Femur (tissue), 1 donor: ENCODE results near the gene DEF6.
"Not testable (repeated sequence)": the region's sequence is repeated elsewhere in the genome, so short reads cannot be mapped to it uniquely, and the experiment has no call there.

ENCODE experiments used
- DNase-seq: peaks from one replicate; pipeline ENCODE4 v3.0.0-alpha.2; 2017

The DEF6 gene

GRCh38 chr6:35311390-35312075, 13.9 kb downstream of the DEF6 start:
- no peak for DNase-seq

DNA sequence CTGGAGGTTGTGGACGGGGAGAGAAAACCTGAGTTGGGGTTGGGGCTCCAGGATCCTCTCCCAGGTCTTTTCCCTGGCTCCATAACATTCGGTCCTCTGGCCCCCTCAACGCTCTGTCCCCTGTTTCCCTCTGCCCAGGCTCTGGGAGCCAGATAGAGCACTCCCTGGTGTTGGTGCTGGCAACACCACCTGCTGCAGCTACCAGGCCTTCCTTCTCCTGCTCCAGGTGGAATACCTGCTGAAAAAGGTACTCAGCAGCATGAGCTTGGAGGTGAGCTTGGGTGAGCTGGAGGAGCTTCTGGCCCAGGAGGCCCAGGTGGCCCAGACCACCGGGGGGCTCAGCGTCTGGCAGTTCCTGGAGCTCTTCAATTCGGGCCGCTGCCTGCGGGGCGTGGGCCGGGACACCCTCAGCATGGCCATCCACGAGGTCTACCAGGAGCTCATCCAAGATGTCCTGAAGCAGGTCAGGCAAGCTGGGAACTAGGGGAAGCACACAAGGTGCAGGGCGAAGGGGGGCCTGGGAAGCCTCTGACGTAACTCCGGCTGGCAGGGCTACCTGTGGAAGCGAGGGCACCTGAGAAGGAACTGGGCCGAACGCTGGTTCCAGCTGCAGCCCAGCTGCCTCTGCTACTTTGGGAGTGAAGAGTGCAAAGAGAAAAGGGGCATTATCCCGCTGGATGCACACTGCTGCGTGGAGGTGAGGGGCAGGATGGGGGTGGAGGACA, 14.6 kb downstream of the DEF6 start:
- DNase-seq, result no peak

GRCh38 chr6:35312807-35313206, 15.2 kb downstream of the DEF6 start:
- no peak for DNase-seq

- DNase-seq, result peak; percentile 58
Observed at GRCh38 chr6:35317483-35318195, 20.0 kb downstream of the DEF6 start.

DNA sequence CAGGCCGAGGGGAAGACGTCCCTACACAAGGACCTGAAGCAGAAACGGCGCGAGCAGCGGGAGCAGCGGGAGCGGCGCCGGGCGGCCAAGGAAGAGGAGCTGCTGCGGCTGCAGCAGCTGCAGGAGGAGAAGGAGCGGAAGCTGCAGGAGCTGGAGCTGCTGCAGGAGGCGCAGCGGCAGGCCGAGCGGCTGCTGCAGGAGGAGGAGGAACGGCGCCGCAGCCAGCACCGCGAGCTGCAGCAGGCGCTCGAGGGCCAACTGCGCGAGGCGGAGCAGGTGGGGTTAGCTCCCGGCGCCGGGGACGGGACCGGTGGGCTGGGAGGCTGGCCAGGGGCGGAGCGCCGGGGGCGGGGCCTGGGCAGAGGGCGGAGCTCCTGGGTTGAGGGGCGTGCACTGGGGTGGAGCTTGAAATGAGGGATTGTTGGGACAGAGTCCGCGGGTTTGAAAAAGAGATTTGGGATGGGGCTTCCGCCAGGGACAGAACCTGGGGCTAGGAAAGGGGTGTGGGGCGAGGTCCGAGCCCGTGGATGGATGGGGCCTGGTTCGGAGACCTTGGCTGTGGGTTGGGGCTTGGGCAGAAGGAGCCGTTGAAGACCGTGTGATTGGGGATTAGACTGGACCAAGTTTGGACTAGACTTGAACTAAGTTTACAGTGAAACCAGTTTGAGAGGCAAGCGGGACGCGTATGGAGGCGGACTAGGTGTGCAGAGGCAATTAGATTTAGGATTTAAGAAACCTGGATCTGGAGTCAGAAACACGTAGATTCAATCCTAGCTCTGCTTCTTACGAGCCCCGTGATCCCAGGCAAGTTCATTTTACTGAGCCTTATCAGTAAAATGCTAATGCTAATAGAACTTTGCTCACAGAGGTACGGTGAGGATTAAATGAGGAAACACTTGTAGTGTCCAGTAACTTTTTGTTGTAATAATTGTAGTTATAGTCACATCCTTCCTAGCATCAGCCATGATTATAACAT, 20.9 kb downstream of the DEF6 start:
- peak; percentile 92 for DNase-seq

GRCh38 chr6:35319346-35320030, 21.9 kb downstream of the DEF6 start:
- no peak for DNase-seq

DNA sequence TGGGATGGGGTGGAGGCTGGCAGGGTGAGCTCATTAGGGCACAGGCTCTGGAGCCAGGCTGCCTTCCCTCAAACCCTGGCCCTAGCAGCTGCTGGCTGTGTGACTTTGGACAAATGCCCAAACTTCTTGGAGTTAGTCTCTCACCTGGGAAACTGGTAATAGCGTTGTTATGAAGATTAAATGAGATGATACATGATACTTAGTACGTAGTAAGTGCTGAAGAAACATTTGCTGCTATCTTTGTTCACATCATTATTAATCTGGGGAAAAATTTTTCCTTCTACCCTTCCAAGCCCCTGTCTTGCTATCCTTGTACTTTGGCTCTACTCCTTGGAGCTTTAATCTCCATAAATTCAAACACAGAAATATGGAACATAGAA, 22.4 kb downstream of the DEF6 start:
- DNase-seq, result no peak

DNA sequence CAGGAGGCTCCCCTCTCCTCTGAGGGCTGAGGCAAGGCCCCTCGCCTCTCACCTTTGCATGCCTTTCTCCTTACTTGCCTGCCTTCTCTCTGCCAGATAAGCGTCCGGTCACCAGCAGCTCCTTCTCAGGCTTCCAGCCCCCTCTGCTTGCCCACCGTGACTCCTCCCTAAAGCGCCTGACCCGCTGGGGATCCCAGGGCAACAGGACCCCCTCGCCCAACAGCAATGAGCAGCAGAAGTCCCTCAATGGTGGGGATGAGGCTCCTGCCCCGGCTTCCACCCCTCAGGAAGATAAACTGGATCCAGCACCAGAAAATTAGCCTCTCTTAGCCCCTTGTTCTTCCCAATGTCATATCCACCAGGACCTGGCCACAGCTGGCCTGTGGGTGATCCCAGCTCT, 23.5 kb downstream of the DEF6 start:
- DNase-seq, result no peak

- peak; percentile 64 for DNase-seq
Observed at GRCh38 chr6:35327349-35328027, 29.9 kb downstream of the DEF6 start.

DNA sequence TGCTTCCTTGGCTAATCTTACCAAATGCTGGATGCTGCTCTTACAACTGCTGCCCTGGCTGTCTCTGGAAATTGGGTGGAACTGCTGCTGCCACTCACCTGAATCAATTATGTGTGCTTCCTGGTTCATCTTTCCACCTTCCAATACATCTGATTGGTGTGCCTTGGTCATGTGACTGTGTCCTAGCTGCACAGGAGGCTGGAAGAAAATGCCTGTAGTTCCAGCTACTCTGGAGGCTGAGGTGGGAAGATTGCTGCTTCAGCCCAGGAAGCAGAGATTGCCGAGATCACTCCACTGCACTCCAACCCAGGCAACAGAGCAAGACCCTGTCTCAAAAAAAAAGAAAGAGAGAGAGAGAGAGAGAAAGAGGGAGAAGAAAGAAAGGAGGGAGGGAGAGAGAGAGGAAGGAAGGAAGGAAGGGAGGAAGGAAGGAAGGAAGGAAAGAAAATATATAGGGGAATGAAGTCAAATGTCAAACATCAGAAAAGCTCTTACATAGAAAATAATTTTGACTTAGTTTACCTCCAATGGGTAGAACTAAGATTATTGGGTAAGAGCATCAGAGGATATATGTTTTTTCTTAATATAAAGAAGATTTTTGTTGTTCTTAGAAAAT, 30.6 kb downstream of the DEF6 start:
- DNase-seq, result no peak

DNA sequence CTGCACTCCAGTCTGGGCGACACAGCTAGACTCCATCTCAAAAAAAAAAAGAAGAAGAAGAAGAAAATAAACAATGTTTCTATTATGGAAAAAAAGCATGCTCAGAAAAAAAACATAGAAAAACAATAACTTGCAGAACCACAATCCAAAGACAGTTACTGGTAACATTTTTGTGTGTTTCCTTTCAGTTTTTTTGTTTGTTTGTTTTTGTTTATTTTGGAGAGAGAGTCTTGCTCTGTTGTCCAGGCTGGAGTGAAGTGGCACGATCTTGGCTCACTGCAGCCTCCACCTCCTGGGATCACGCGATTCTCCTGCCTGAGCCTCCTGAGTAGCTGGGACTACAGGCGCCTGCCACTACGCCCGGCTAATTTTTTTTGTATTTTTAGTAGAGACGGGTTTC, 31.3 kb downstream of the DEF6 start:
- not testable (repeated sequence) for DNase-seq

DNA sequence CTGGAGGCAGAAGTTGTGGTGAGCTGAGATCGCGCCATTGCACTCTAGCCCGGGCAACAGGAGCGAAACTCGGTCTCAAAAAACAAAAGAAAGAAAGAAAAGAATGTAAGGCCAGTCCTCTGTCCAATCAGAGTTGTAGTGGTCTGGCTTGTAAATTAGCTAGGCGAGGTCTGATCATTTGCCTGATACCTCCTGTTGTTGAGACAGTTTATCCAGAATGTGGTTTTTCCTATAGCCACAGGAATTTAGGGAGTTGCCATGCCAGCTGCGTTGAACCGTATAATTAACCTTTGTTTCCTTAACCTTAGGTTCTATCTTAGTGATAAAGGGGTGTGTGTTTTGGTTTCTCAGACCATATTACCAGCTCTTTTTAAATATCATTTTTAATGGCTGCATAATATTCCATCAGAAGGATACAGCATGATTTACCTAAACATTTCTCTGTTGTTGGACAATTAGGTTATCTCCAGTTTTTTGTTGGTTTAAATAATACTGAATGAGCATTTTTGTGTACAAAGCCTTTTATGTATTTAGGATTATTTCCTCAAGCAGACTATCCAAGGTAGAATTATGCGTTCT, 33.0 kb downstream of the DEF6 start:
- no peak for DNase-seq

DNA sequence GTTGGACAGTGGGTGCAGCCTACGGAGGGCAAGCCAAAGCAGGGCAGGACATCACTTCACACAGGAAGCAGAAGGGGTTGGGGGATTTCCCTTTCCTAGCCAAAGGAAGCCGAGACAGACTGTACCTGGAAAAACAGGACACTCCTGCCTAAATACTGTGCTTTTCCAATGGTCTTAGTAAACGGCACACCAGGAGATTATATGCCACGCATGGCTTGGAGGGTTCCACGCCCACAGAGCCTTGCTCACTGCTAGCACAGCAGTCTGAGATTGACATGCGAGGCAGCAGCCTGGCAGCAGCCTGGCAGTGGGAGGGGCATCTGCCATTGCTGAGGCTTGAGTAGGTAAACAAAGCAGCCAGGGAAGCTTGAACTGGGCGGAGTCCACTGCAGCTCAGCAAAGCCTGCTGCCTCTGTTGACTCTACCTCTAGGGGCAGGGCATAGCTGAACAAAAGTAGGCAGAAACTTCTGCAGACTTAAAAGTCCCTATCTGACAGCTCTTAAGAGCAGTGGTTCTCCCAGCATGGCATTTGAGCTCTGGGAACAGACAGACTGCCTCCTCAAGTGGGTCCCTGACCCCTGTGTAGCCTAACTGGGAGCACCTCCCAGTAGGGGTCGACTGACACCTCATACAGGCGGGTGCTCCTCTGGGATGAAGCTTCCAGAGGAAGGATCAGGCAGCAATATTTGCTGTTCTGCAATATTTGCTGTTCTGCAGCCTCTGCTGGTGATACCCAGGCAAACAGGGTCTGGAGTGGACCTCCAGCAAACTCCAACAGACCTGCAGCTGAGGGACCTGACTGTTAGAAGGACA, 34.7 kb downstream of the DEF6 start:
- DNase-seq, result not testable (repeated sequence)

GRCh38 chr6:35341557-35341956, 43.9 kb downstream of the DEF6 start:
- DNase-seq, result no peak

GRCh38 chr6:35342258-35343091, 44.9 kb downstream of the DEF6 start, which contains the start of gene PPARD:
Gene PPARD (plus strand): TSS chr6:35342558. CDS start chr6:35411088, 68,530 bp downstream.
- DNase-seq, result peak; percentile 99

GRCh38 chr6:35343092-35343834, 45.6 kb downstream of the DEF6 start:
- DNase-seq, result peak; percentile 58

GRCh38 chr6:35343835-35344550, 46.4 kb downstream of the DEF6 start:
- no peak for DNase-seq
